ENCODE data around the gene NDST1. TPM values are rescaled to one million over a fixed set of nuclear protein-coding genes. Genes with fewer than 3 reads are reported as not detected.

NDST1 gene
- total RNA-seq, 4 donors from 2014 or later: 68.8 to 104 (median 96.4) TPM

- in situ Hi-C loops (cut with MboI; ENCODE audit: low pct_ligation_motif_present in 1 of 4, low pct_unique_long_range_greater_than_20kb in 1 of 4, low sequenced_read_pairs in 3 of 4): no loop called here
- H3K9me3 ChIP-seq: no peaks in the 10 kb centered on the region
- 80 to 88% methylated on average over 1 to 6 of the region's 6 CpGs for WGBS, 2 donors (ENCODE audit: low coverage in 1 of 2)
- no peak overlapping the region for H3K27ac ChIP-seq
- H3K4me1 ChIP-seq: peaks cover 7 to 13% (median 8%) of the 10 kb centered on the region in 4 donors
- no peak overlapping the region for H3K4me3 ChIP-seq
- no peak for TF ChIP-seq EP300 (IDR thresholded peaks at IDR 0.05; ENCODE audit: low read depth)
- intact Hi-C loops (cut with DNase I; ENCODE audit: low total_unique reads): no loop called here
- DNase-seq: no peak
- H3K36me3 ChIP-seq: no peaks in the 10 kb centered on the region
- H3K27me3 ChIP-seq: no peaks in the 10 kb centered on the region
Observed at GRCh38 chr5:150604894-150605440, 97.0 kb downstream of the NDST1 start.

DNA sequence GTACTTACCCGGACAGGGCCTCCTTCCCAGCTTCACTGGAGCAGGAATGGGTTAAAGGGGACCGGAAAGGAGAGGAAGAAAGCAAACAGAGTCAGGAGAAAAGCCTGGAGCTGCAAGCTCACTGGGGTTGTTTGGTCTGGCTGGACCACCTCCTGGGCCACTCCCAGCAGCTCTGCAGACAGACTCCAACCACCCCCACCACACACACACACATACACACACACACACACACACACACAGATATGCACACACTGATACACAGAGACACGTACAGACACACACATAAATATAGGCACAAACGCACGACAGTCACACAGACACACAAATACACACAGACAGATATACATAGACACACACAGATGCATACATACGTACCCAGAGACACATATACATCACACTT is 97.6 kb downstream of the NDST1 start:
- Histone ChIP-seq H3K9me3 (no peaks in the 10 kb centered on the region), H3K36me3 (no peaks in the 10 kb centered on the region), H3K4me3 (no peak overlapping the region), H3K27me3 (no peaks in the 10 kb centered on the region), H3K27ac (no peak overlapping the region), H3K4me1 (peaks cover 6 to 13% (median 9%) of the 10 kb centered on the region in 4 donors)
- in situ Hi-C loops (cut with MboI; ENCODE audit: low pct_ligation_motif_present in 1 of 4, low pct_unique_long_range_greater_than_20kb in 1 of 4, low sequenced_read_pairs in 3 of 4) (no loop called here), intact Hi-C loops (cut with DNase I; ENCODE audit: low total_unique reads) (no loop called here)
- no peak for DNase-seq
- TF ChIP-seq, protein P1, sequence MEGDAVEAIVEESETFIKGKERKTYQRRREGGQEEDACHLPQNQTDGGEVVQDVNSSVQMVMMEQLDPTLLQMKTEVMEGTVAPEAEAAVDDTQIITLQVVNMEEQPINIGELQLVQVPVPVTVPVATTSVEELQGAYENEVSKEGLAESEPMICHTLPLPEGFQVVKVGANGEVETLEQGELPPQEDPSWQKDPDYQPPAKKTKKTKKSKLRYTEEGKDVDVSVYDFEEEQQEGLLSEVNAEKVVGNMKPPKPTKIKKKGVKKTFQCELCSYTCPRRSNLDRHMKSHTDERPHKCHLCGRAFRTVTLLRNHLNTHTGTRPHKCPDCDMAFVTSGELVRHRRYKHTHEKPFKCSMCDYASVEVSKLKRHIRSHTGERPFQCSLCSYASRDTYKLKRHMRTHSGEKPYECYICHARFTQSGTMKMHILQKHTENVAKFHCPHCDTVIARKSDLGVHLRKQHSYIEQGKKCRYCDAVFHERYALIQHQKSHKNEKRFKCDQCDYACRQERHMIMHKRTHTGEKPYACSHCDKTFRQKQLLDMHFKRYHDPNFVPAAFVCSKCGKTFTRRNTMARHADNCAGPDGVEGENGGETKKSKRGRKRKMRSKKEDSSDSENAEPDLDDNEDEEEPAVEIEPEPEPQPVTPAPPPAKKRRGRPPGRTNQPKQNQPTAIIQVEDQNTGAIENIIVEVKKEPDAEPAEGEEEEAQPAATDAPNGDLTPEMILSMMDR (IDR thresholded peaks at IDR 0.05): no peak
- no peak for TF ChIP-seq EP300 (IDR thresholded peaks at IDR 0.05; ENCODE audit: low read depth)
- no peak for TF ChIP-seq POLR2AphosphoS5 (IDR thresholded peaks at IDR 0.05)
- TF ChIP-seq POLR2A (IDR thresholded peaks at IDR 0.05): no peak
- WGBS, 2 donors (ENCODE audit: low coverage in 1 of 2): 32 to 53% methylated on average over 3 to 6 of the region's 6 CpGs

- TF ChIP-seq POLR2A (IDR thresholded peaks at IDR 0.05) (no peak), POLR2AphosphoS5 (IDR thresholded peaks at IDR 0.05) (no peak), EP300 (IDR thresholded peaks at IDR 0.05; ENCODE audit: low read depth) (no peak)
- TF ChIP-seq, protein P1 (IDR thresholded peaks at IDR 0.05): no peak
- in situ Hi-C loops (cut with MboI; ENCODE audit: low pct_ligation_motif_present in 1 of 4, low pct_unique_long_range_greater_than_20kb in 1 of 4, low sequenced_read_pairs in 3 of 4): no loop called here
- Histone ChIP-seq H3K4me1 (peaks cover 6 to 20% (median 15%) of the 10 kb centered on the region in 4 donors), H3K4me3 (no peak overlapping the region), H3K27me3 (no peaks in the 10 kb centered on the region), H3K9me3 (no peaks in the 10 kb centered on the region), H3K36me3 (no peaks in the 10 kb centered on the region), H3K27ac (no peak overlapping the region)
- intact Hi-C loops (cut with DNase I; ENCODE audit: low total_unique reads): no loop called here
- DNase-seq: no peak
- WGBS, 2 donors (ENCODE audit: low coverage in 1 of 2): 84% methylated on average over 9 of the region's 9 CpGs; no CpG with 5 or more reads in 1 of the 2 donors
Observed at GRCh38 chr5:150606476-150606875, 98.5 kb downstream of the NDST1 start.

GRCh38 chr5:150607105-150607504 is 99.2 kb downstream of the NDST1 start:
- no peaks in the 10 kb centered on the region for H3K9me3 ChIP-seq
- in situ Hi-C loops (cut with MboI; ENCODE audit: low pct_ligation_motif_present in 1 of 4, low pct_unique_long_range_greater_than_20kb in 1 of 4, low sequenced_read_pairs in 3 of 4): no loop called here
- H3K27me3 ChIP-seq: no peaks in the 10 kb centered on the region
- 78 to 84% methylated on average over 4 to 6 of the region's 6 CpGs for WGBS, 2 donors (ENCODE audit: low coverage in 1 of 2)
- no peak for TF ChIP-seq EP300 (IDR thresholded peaks at IDR 0.05; ENCODE audit: low read depth)
- TF ChIP-seq, protein P1 (IDR thresholded peaks at IDR 0.05): no peak
- TF ChIP-seq POLR2AphosphoS5 (IDR thresholded peaks at IDR 0.05): no peak
- no peak for TF ChIP-seq POLR2A (IDR thresholded peaks at IDR 0.05)
- intact Hi-C loops (cut with DNase I; ENCODE audit: low total_unique reads): no loop called here
- no peaks in the 10 kb centered on the region for H3K36me3 ChIP-seq
- no peak for DNase-seq
- H3K4me3 ChIP-seq: no peak overlapping the region
- H3K4me1 ChIP-seq: peaks cover 6 to 26% (median 21%) of the 10 kb centered on the region in 4 donors
- no peak overlapping the region for H3K27ac ChIP-seq

Other genes with a start within 250 kb of the NDST1 start
- gene CAMK2A, start 218.4 kb upstream of the NDST1 start, total RNA-seq: under 1 TPM in 2 of 4 donors, not detected in 2; 0.32 to 0.82 TPM
- 1 to 10 TPM in 1 of 4 donors, under 1 TPM in 1, not detected in 2; 0.48 to 1.6 TPM for gene ARSI, start 205.2 kb upstream of the NDST1 start, total RNA-seq
- 10 to 100 TPM; 12.0 to 87.2 (median 31.3) TPM for gene TCOF1, start 150.4 kb upstream of the NDST1 start, total RNA-seq
- 100 to 1,000 TPM in 3 of 4 donors, 10 to 100 TPM in 1; 54.3 to 451 (median 259) TPM for gene CD74, start 95.2 kb upstream of the NDST1 start, total RNA-seq
- gene RPS14, start 58.4 kb upstream of the NDST1 start, total RNA-seq: 1,000 to 10,000 TPM; 1,179 to 2,387 (median 1,878) TPM
- 10 to 100 TPM; 15.5 to 89.4 (median 41.8) TPM for gene SYNPO, start 132.5 kb downstream of the NDST1 start, total RNA-seq
- gene MYOZ3, start 153.1 kb downstream of the NDST1 start, total RNA-seq: not detected
- 10 to 100 TPM; 22.1 to 40.6 (median 35.6) TPM for gene RBM22, start 192.9 kb downstream of the NDST1 start, total RNA-seq

Measured in transverse colon (tissue), 4 donors.